Measurements from ENCODE around the gene OR1K1. TPM values are rescaled to one million over a fixed set of nuclear protein-coding genes. Genes with fewer than 3 reads are reported as not detected.
A peak's percentile ranks its signal among the peaks of the same experiment; 100 is the strongest.

Gene OR1K1
- total RNA-seq, 1 experiment from 2014 or later = not detected

DNA sequence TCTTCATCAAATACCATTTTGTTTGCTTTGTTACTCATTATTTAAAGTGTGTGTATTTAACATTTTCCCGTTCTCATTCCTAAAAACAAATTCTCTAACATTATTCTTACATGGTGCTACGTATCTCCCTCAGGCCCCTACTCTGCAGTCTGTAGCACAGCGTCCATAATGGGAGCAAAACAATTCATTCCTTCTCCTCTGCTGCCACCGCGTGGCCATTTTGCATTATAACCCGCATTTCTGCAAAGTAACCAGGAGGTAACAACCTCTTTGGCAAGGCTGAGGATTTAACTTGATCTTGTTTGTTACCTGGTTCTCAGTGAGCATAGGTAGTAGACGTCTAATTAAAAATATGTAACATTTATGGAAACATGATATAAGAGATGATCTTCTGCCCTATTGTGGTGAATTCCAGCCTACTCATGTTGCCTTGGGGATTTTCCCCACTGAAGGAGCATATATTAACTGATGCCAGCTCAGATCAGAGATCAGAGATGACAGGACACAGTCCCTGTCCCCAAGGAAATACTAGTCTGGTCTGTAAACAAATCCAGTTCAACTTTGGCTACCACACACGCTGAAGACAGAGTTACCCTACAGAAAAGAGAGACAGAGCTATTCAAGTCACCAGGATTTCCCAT, 10.5 kb downstream of the OR1K1 start:
- H3K4me3 ChIP-seq (replicated peaks in 1 of 2; ENCODE audit: low read depth in 1 of 2, low read length in 2 of 2) = no peak overlapping the region
- ChIA-PET RAD21 (ENCODE audit: low non-redundant PET in 1 of 2, low total read pairs in 2 of 2, uncharacterized antibody in 2 of 2, unreplicated experiment in 2 of 2) (interaction anchor here in 1 of 2 experiments (0.7 kb wide), 1 partner anchor 61 kb away, joined by 4 read pairs; no protein-coding TSS in a partner anchor), POLR2A (no interaction called here), CTCF (interaction anchor here (1.0 to 2.9 kb wide), 6 partner anchors 311 to 711 kb away, joined by 3 to 23 read pairs (median 8); no protein-coding TSS in a partner anchor)
- peak; percentile 96 for ATAC-seq
- H3K27me3 ChIP-seq (ENCODE audit: insufficient read depth, low read length) = no peaks in the 10 kb centered on the region
- TF ChIP-seq FOSL1 (IDR thresholded peaks at IDR 0.05; ENCODE audit: low read depth) (no peak), SP1 (IDR thresholded peaks at IDR 0.05; ENCODE audit: low read depth) (0 out of 2 replicates have a peak, but pooled peaks have one; percentile 9), POLR2A (IDR thresholded peaks at IDR 0.05; ENCODE audit: borderline replicate concordance, extremely low read depth, insufficient read depth, insufficient read length) (no peak), RAD21 (IDR thresholded peaks at IDR 0.05; ENCODE audit: low read depth) (peak; percentile 97), YY1 (IDR thresholded peaks at IDR 0.05; ENCODE audit: extremely low read depth, insufficient replicate concordance, low read depth, low read length) (peak; percentile 53)
- TF ChIP-seq, protein P1, sequence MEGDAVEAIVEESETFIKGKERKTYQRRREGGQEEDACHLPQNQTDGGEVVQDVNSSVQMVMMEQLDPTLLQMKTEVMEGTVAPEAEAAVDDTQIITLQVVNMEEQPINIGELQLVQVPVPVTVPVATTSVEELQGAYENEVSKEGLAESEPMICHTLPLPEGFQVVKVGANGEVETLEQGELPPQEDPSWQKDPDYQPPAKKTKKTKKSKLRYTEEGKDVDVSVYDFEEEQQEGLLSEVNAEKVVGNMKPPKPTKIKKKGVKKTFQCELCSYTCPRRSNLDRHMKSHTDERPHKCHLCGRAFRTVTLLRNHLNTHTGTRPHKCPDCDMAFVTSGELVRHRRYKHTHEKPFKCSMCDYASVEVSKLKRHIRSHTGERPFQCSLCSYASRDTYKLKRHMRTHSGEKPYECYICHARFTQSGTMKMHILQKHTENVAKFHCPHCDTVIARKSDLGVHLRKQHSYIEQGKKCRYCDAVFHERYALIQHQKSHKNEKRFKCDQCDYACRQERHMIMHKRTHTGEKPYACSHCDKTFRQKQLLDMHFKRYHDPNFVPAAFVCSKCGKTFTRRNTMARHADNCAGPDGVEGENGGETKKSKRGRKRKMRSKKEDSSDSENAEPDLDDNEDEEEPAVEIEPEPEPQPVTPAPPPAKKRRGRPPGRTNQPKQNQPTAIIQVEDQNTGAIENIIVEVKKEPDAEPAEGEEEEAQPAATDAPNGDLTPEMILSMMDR (IDR thresholded peaks at IDR 0.05 in 2 of 3, conservative IDR thresholded peaks at IDR 0.05 in 1 of 3; ENCODE audit: borderline replicate concordance in 1 of 3, insufficient read depth in 1 of 3, low read depth in 2 of 3, low read length in 2 of 3) = peak; percentile 54 to 89 (median 85)
- TF ChIP-seq, protein P2, sequence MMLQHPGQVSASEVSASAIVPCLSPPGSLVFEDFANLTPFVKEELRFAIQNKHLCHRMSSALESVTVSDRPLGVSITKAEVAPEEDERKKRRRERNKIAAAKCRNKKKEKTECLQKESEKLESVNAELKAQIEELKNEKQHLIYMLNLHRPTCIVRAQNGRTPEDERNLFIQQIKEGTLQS (IDR thresholded peaks at IDR 0.05) = no peak
- TF ChIP-seq, protein P3, sequence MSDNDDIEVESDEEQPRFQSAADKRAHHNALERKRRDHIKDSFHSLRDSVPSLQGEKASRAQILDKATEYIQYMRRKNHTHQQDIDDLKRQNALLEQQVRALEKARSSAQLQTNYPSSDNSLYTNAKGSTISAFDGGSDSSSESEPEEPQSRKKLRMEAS (IDR thresholded peaks at IDR 0.05) = no peak
- no peaks in the 10 kb centered on the region for H3K9me2 ChIP-seq (ENCODE audit: insufficient read depth)
- peaks cover 0 to 3% of the 10 kb centered on the region in 2 experiments; a peak in 1 of 4 replicates for H3K9me3 ChIP-seq (ENCODE audit: control insufficient read depth in 1 of 2, insufficient read depth in 1 of 2, low read depth in 1 of 2, low read length in 2 of 2)
- H3K4me2 ChIP-seq (ENCODE audit: low read length) = no peak overlapping the region
- H3K4me1 ChIP-seq (ENCODE audit: control insufficient read depth in 1 of 2, insufficient read depth in 2 of 2, low read length in 2 of 2) = peaks cover 1 to 6% of the 10 kb centered on the region in 2 experiments; a peak in 3 of 4 replicates
- no peak overlapping the region for H3K9ac ChIP-seq (ENCODE audit: low read length)
- BruUV-seq (replicated peaks) = no TSS peak
- H3K79me2 ChIP-seq (ENCODE audit: insufficient read depth, low read length) = no peaks in the 10 kb centered on the region
- H3K27ac ChIP-seq (ENCODE audit: low read depth, low read length) = no peak overlapping the region
- no peaks in the 10 kb centered on the region for H3K36me3 ChIP-seq (ENCODE audit: control insufficient read depth in 1 of 2, insufficient read depth in 2 of 2, low read length in 2 of 2)
- intact Hi-C loops (cut with micrococcal nuclease) = loop anchor here (1.0 to 5.0 kb wide), 5 partner anchors 345 to 711 kb away; no protein-coding TSS in a partner anchor
- no peak overlapping the region for H2AFZ ChIP-seq (ENCODE audit: low read depth, low read length, poor library complexity, severe bottlenecking)
- H4K20me1 ChIP-seq (ENCODE audit: insufficient read depth) = no peaks in the 10 kb centered on the region
- peak; percentile 61 for DNase-seq (ENCODE audit: low read depth, low spot score)

Data from HCT116 (cell line).